ENCODE measurements around the gene ANAPC2.

Gene ANAPC2

GRCh38 chr9:137205126-137206069 is 17.0 kb upstream of the ANAPC2 start, which contains the start of the genes NDOR1 and TMEM203:
Gene NDOR1 (plus strand): TSS chr9:137205700. CDS start chr9:137205778, 78 bp downstream.
Gene TMEM203 (minus strand): TSS chr9:137205648. CDS start chr9:137205414, 234 bp downstream.
- peak; percentile 80 for DNase-seq (ENCODE audit: low read depth)
- TF ChIP-seq, protein P1, sequence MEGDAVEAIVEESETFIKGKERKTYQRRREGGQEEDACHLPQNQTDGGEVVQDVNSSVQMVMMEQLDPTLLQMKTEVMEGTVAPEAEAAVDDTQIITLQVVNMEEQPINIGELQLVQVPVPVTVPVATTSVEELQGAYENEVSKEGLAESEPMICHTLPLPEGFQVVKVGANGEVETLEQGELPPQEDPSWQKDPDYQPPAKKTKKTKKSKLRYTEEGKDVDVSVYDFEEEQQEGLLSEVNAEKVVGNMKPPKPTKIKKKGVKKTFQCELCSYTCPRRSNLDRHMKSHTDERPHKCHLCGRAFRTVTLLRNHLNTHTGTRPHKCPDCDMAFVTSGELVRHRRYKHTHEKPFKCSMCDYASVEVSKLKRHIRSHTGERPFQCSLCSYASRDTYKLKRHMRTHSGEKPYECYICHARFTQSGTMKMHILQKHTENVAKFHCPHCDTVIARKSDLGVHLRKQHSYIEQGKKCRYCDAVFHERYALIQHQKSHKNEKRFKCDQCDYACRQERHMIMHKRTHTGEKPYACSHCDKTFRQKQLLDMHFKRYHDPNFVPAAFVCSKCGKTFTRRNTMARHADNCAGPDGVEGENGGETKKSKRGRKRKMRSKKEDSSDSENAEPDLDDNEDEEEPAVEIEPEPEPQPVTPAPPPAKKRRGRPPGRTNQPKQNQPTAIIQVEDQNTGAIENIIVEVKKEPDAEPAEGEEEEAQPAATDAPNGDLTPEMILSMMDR (conservative IDR thresholded peaks at IDR 0.05; ENCODE audit: low read depth, low read length) = no peak

DNA sequence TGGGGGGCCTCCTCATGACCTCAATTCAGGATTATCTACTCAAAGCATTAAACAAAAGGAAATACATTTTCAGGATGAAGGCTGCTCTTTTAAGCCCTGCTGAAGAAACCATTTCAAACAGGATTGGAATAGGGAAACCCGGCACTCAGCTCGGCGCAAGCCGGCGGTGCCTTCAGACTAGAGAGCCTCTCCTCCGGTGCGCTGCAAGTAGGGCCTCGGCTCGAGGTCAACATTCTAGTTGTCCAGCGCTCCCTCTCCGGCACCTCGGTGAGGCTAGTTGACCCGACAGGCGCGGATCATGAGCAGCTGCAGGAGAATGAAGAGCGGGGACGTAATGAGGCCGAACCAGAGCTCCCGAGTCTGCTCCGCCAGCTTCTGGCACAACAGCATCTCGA is 16.4 kb upstream of the ANAPC2 start:
- peak overlapping the region; percentile 94 for H3K4me3 ChIP-seq (ENCODE audit: low read depth, low read length)
- TF ChIP-seq, protein P1 (conservative IDR thresholded peaks at IDR 0.05; ENCODE audit: low read depth, low read length) = no peak
- DNase-seq (ENCODE audit: low read depth) = no peak

More at GRCh38 chr9:137205126-137206069, 17.0 kb upstream of the ANAPC2 start, which contains the start of the genes NDOR1 and TMEM203:
- H3K4me3 ChIP-seq (ENCODE audit: low read depth, low read length) = peak within 1 kb of the TSS; percentile 94

- no peak for DNase-seq (ENCODE audit: low read depth)
- TF ChIP-seq, protein P1 (conservative IDR thresholded peaks at IDR 0.05; ENCODE audit: low read depth, low read length) = no peak
- no peak overlapping the region for H3K4me3 ChIP-seq (ENCODE audit: low read depth, low read length)
These were observed 14.6 kb upstream of the ANAPC2 start for GRCh38 chr9:137202966-137203365.

GRCh38 chr9:137201205-137201868 is 13.0 kb upstream of the ANAPC2 start:
- TF ChIP-seq, protein P1 (conservative IDR thresholded peaks at IDR 0.05; ENCODE audit: low read depth, low read length) = no peak
- peak overlapping the region; percentile 84 for H3K4me3 ChIP-seq (ENCODE audit: low read depth, low read length)
- DNase-seq (ENCODE audit: low read depth) = no peak

GRCh38 chr9:137200311-137201204 is 12.2 kb upstream of the ANAPC2 start, which contains the start of gene TPRN:
Gene TPRN (minus strand): TSS chr9:137200741. CDS start chr9:137200711, 30 bp downstream.
- H3K4me3 ChIP-seq (ENCODE audit: low read depth, low read length) = peak within 1 kb of the TSS; percentile 84
- TF ChIP-seq, protein P1 (conservative IDR thresholded peaks at IDR 0.05; ENCODE audit: low read depth, low read length) = no peak
- DNase-seq (ENCODE audit: low read depth) = peak; percentile 99
